ENCODE results near the gene SKAP1. TPM values are rescaled to one million over a fixed set of nuclear protein-coding genes. Genes with fewer than 3 reads are reported as not detected.

Gene SKAP1
- total and polyA plus RNA-seq, 2 of the 13 experiments (the other 11 are each of a cell fraction or from before 2014, with no cell fraction given) = 0.21 TPM; not detected in 1

- TF ChIP-seq, protein P1, sequence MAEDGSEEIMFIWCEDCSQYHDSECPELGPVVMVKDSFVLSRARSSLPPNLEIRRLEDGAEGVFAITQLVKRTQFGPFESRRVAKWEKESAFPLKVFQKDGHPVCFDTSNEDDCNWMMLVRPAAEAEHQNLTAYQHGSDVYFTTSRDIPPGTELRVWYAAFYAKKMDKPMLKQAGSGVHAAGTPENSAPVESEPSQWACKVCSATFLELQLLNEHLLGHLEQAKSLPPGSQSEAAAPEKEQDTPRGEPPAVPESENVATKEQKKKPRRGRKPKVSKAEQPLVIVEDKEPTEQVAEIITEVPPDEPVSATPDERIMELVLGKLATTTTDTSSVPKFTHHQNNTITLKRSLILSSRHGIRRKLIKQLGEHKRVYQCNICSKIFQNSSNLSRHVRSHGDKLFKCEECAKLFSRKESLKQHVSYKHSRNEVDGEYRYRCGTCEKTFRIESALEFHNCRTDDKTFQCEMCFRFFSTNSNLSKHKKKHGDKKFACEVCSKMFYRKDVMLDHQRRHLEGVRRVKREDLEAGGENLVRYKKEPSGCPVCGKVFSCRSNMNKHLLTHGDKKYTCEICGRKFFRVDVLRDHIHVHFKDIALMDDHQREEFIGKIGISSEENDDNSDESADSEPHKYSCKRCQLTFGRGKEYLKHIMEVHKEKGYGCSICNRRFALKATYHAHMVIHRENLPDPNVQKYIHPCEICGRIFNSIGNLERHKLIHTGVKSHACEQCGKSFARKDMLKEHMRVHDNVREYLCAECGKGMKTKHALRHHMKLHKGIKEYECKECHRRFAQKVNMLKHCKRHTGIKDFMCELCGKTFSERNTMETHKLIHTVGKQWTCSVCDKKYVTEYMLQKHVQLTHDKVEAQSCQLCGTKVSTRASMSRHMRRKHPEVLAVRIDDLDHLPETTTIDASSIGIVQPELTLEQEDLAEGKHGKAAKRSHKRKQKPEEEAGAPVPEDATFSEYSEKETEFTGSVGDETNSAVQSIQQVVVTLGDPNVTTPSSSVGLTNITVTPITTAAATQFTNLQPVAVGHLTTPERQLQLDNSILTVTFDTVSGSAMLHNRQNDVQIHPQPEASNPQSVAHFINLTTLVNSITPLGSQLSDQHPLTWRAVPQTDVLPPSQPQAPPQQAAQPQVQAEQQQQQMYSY (CRISPR knock-in tag; IDR thresholded peaks at IDR 0.05) = no peak
- TF ChIP-seq TGIF2 (CRISPR knock-in tag; IDR thresholded peaks at IDR 0.05) (no peak), KMT2A (CRISPR knock-in tag; IDR thresholded peaks at IDR 0.05) (no peak), ZNF670 (CRISPR knock-in tag; IDR thresholded peaks at IDR 0.05; ENCODE audit: borderline replicate concordance) (no peak), BCL6 (CRISPR knock-in tag; IDR thresholded peaks at IDR 0.05) (no peak), ARID3A (IDR thresholded peaks at IDR 0.05; ENCODE audit: low read depth, low read length) (no peak), IRF2 (CRISPR knock-in tag; IDR thresholded peaks at IDR 0.05) (no peak)
Measured at GRCh38 chr17:48123111-48123510, 306.9 kb downstream of the SKAP1 start (continued).

- H3K79me2 ChIP-seq (ENCODE audit: insufficient read depth, low read length) = no peaks in the 10 kb centered on the region
- H3K4me1 ChIP-seq (ENCODE audit: insufficient read depth, low read length) = no peaks in the 10 kb centered on the region
- no peaks in the 10 kb centered on the region for H3K27me3 ChIP-seq (ENCODE audit: control insufficient read depth in 1 of 2, insufficient read depth in 2 of 2, low read length in 2 of 2)
- ATAC-seq (no peak), FAIRE-seq (no peak), DNase-seq (ENCODE audit: low spot score) (no peak)
- ChIA-PET CTCF (ENCODE audit: low intra/inter-chr PET ratio, low total read pairs) (no interaction called here), POLR2A (interaction anchor here (1.4 kb wide), 1 partner anchor 15 kb away, joined by 3 read pairs; the partner anchor contains the start of gene SNX11)
- no peak overlapping the region for H3K27ac ChIP-seq (ENCODE audit: extremely low read length, insufficient read depth, low read length)
- H3K4me2 ChIP-seq (ENCODE audit: low read depth, low read length) = no peak overlapping the region
- WGBS (ENCODE audit: low lambda C conversion rate) = 96% methylated on average over 3 of the region's 3 CpGs
- in situ Hi-C loops (cut with HindIII; ENCODE audit: extremely low pct_ligation_motif_present, low pct_unique_long_range_greater_than_20kb) (no loop called here), intact Hi-C loops (cut with micrococcal nuclease; ENCODE audit: unreplicated experiment) (no loop called here)
- no peak overlapping the region for H3K9ac ChIP-seq (ENCODE audit: insufficient read depth, low read depth, low read length)
- H3K4me3 ChIP-seq (replicated peaks in 1 of 3; ENCODE audit: insufficient read depth in 1 of 3, low read depth in 2 of 3, low read length in 3 of 3) = no peak overlapping the region
- BruUV-seq (replicated peaks) = no TSS peak
- TF ChIP-seq ZNF354B (CRISPR knock-in tag; IDR thresholded peaks at IDR 0.05) = no peak
- no peak for TF ChIP-seq EHMT2 (IDR thresholded peaks at IDR 0.05; ENCODE audit: borderline replicate concordance, low read depth, low read length)
- TF ChIP-seq ZNF550 (CRISPR knock-in tag; IDR thresholded peaks at IDR 0.05; ENCODE audit: borderline replicate concordance) = no peak
- TF ChIP-seq ZBTB26 (CRISPR knock-in tag; IDR thresholded peaks at IDR 0.05; ENCODE audit: borderline replicate concordance) = no peak
- no peak for TF ChIP-seq ETS1 (CRISPR knock-in tag; IDR thresholded peaks at IDR 0.05)
- no peak for TF ChIP-seq IKZF4 (CRISPR knock-in tag; IDR thresholded peaks at IDR 0.05; ENCODE audit: borderline replicate concordance, low read depth, not compliant biosample characterization)
- TF ChIP-seq ZSCAN9 (CRISPR knock-in tag; IDR thresholded peaks at IDR 0.05; ENCODE audit: borderline replicate concordance) = no peak
- TF ChIP-seq ZNF737 (CRISPR knock-in tag; IDR thresholded peaks at IDR 0.05; ENCODE audit: borderline replicate concordance) = no peak
- no peaks in the 10 kb centered on the region for H3K9me3 ChIP-seq (ENCODE audit: low read length)
- H2AFZ ChIP-seq (ENCODE audit: low read length) = no peak overlapping the region
- peaks cover 14 to 41% of the 10 kb centered on the region in 2 experiments for H3K36me3 ChIP-seq (replicated peaks in 1 of 2; ENCODE audit: control insufficient read depth in 1 of 2, insufficient read depth in 2 of 2, low read length in 2 of 2)
- H4K20me1 ChIP-seq (ENCODE audit: insufficient read depth, low read length) = no peaks in the 10 kb centered on the region
Measured at GRCh38 chr17:48122665-48123045, 307.4 kb downstream of the SKAP1 start.

Data from HepG2 (cell line).